Natural killer cell (primary cell): ENCODE measurements around the gene ERFL. TPM values are rescaled to one million over a fixed set of nuclear protein-coding genes. Genes with fewer than 3 reads are reported as not detected.

Source experiments
- ATAC-seq, 3 donors: fragments of 150-1000 bp in 2 of 3; fragments of 200-7000 bp in 1 of 3; cut with Tn5 transposase; 1 replicate in 1 of 3; 2 replicates in 2 of 3; pipeline ENCODE4 v1.10.0; 2021; ENCODE audit warnings: mild to moderate bottlenecking in 2 of 3, moderate library complexity in 2 of 3
- DNase-seq, 2 donors: peaks; one replicate each; pipeline versions ENCODE4 v3.0.0 to v3.0.0-alpha.2; 2013 to 2021; ENCODE audit warnings: mixed read lengths in 1 of 2
- H3K27ac ChIP-seq: one replicate; pipeline ENCODE4 v1.5.1; 2013; ENCODE audit warnings: mild to moderate bottlenecking, low read length
- H3K27me3 ChIP-seq: one replicate; pipeline ENCODE4 v1.6.1; 2013; ENCODE audit warnings: low read length; ENCODE audit not compliant: control insufficient read depth, insufficient read depth
- H3K36me3 ChIP-seq: one replicate; pipeline ENCODE4 v1.6.1; 2013; ENCODE audit warnings: low read length; ENCODE audit not compliant: control insufficient read depth, insufficient read depth
- H3K4me1 ChIP-seq: one replicate; pipeline ENCODE4 v1.6.1; 2013; ENCODE audit warnings: low read length; ENCODE audit not compliant: control insufficient read depth, insufficient read depth
- H3K4me3 ChIP-seq: one replicate; pipeline ENCODE4 v1.5.1; 2013; ENCODE audit warnings: low read length
- H3K9me3 ChIP-seq: one replicate; pipeline ENCODE4 v1.6.1; 2013; ENCODE audit warnings: low read length; ENCODE audit not compliant: control insufficient read depth, insufficient read depth
- H3K27ac Mint-ChIP-seq, 2 donors: one replicate each; pipeline ENCODE4 v1.8.0; 2022; ENCODE audit warnings: mild to moderate bottlenecking in 2 of 2, mixed read lengths in 2 of 2, moderate library complexity in 1 of 2
- H3K27me3 Mint-ChIP-seq, 2 donors: one replicate each; pipeline ENCODE4 v1.8.0; 2022; ENCODE audit warnings: low read depth in 2 of 2, mixed read lengths in 2 of 2
- H3K36me3 Mint-ChIP-seq: one replicate; pipeline ENCODE4 v1.8.0; 2022; ENCODE audit warnings: mixed read lengths
- H3K4me1 Mint-ChIP-seq, 2 donors: one replicate each; pipeline ENCODE4 v1.8.0; 2022; ENCODE audit warnings: mixed read lengths in 2 of 2
- H3K4me3 Mint-ChIP-seq: one replicate; pipeline ENCODE4 v1.8.0; 2022; ENCODE audit warnings: mild to moderate bottlenecking, moderate library complexity, mixed read lengths
- H3K9me3 Mint-ChIP-seq, 2 donors: one replicate each; pipeline ENCODE4 v1.8.0; 2022; ENCODE audit warnings: mixed read lengths in 2 of 2
- CTCF ChIP-seq: fragments of 200-600 bp; IDR thresholded peaks from one replicate; pipeline ENCODE4 v1.8.0; 2022; ENCODE audit warnings: antibody characterized with exemption
- WGBS: methylation state at CpG from one replicate; pipeline ENCODE4 v1.1.7; 2013; ENCODE audit warnings: missing lambda C conversion rate; ENCODE audit not compliant: insufficient coverage; 5-methylcytosine and 5-hydroxymethylcytosine counted together
- intact Hi-C: fragments of 100-400 bp; cut with micrococcal nuclease; formaldehyde crosslinking; loops from one replicate; pipeline ENCODE4 v1.14.2; 2022
- total RNA-seq, 4 donors: library from RNA; stranded (reverse); fragments of 120-200 nt in 1 of 4; gene quantifications; one replicate each; pipeline versions ENCODE4 v1.2.3 to v1.2.4, GENCODE V29; 2013 to 2022

The ERFL gene
- total RNA-seq, 3 donors from 2014 or later (not counting 1 experiment from before 2014, with no cell fraction given): 1.1 to 2.1 (median 1.5) TPM

GRCh38 chr19:41910240-41910991 is 17.8 kb downstream of the ERFL start:
- Histone ChIP-seq H3K4me3 (no peak overlapping the region), H3K36me3 (peaks cover 25% of the 10 kb centered on the region), H3K27ac (no peak overlapping the region), H3K4me1 (peaks cover 40% of the 10 kb centered on the region), H3K9me3 (no peaks in the 10 kb centered on the region), H3K27me3 (peaks cover 25% of the 10 kb centered on the region)
- H3K36me3 Mint-ChIP-seq: no peaks in the 10 kb centered on the region
- intact Hi-C loops: no loop called here
- WGBS: 77% methylated on average over 12 of the region's 12 CpGs
- H3K4me1 Mint-ChIP-seq: peaks cover 32% of the 10 kb centered on the region in 2 donors
- peak in 1 of 3 donors; percentile 9 for ATAC-seq
- peaks cover 0 to 18% of the 10 kb centered on the region in 2 donors for H3K27me3 Mint-ChIP-seq
- peak in 1 of 2 donors; percentile 41 for DNase-seq
- TF ChIP-seq CTCF: no peak
- no peaks in the 10 kb centered on the region for H3K9me3 Mint-ChIP-seq
- H3K4me3 Mint-ChIP-seq: no peak overlapping the region
- H3K27ac Mint-ChIP-seq: peak overlapping the region; percentile 45 to 84

GRCh38 chr19:41909706-41910105 is 18.5 kb downstream of the ERFL start:
- WGBS: 88% methylated on average over 13 of the region's 13 CpGs
- peaks cover 0 to 18% of the 10 kb centered on the region in 2 donors for H3K27me3 Mint-ChIP-seq
- Histone ChIP-seq H3K9me3 (no peaks in the 10 kb centered on the region), H3K4me1 (peaks cover 40% of the 10 kb centered on the region), H3K4me3 (no peak overlapping the region), H3K27ac (no peak overlapping the region), H3K36me3 (peaks cover 32% of the 10 kb centered on the region), H3K27me3 (peaks cover 21% of the 10 kb centered on the region)
- H3K4me3 Mint-ChIP-seq: no peak overlapping the region
- peaks cover 32 to 38% of the 10 kb centered on the region in 2 donors for H3K4me1 Mint-ChIP-seq
- no peaks in the 10 kb centered on the region for H3K9me3 Mint-ChIP-seq
- no peaks in the 10 kb centered on the region for H3K36me3 Mint-ChIP-seq
- intact Hi-C loops: no loop called here
- no peak for ATAC-seq
- H3K27ac Mint-ChIP-seq: peak overlapping the region; percentile 45 to 84
- no peak for TF ChIP-seq CTCF
- DNase-seq: no peak

- H3K36me3 Mint-ChIP-seq: no peaks in the 10 kb centered on the region
- no peaks in the 10 kb centered on the region for H3K9me3 Mint-ChIP-seq
- TF ChIP-seq CTCF: no peak
- H3K27ac Mint-ChIP-seq: peak overlapping the region; percentile 45 to 65
- peaks cover 40% of the 10 kb centered on the region for H3K36me3 ChIP-seq
- peaks cover 0 to 12% of the 10 kb centered on the region in 2 donors for H3K27me3 Mint-ChIP-seq
- ATAC-seq: no peak
- H3K4me3 Mint-ChIP-seq: no peak overlapping the region
- no peak overlapping the region for H3K4me3 ChIP-seq
- no peak for DNase-seq
- H3K4me1 ChIP-seq: peaks cover 41% of the 10 kb centered on the region
- H3K27ac ChIP-seq: no peak overlapping the region
- 91% methylated on average over 11 of the region's 11 CpGs for WGBS
- H3K9me3 ChIP-seq: no peaks in the 10 kb centered on the region
- H3K27me3 ChIP-seq: peaks cover 16% of the 10 kb centered on the region
- intact Hi-C loops: no loop called here
- H3K4me1 Mint-ChIP-seq: peaks cover 32 to 44% of the 10 kb centered on the region in 2 donors
Measured at GRCh38 chr19:41908724-41909464, 19.4 kb downstream of the ERFL start.
